Keratinocyte (primary cell): Measurements from ENCODE around the gene PSMB5. TPM values are rescaled to one million over a fixed set of nuclear protein-coding genes. Genes with fewer than 3 reads are reported as not detected.

Experiments used
- DNase-seq: peaks from one replicate; pipeline ENCODE4 v3.0.0-alpha.2; 2011; ENCODE audit warnings: low read depth, missing footprints, low spot score
- FAIRE-seq: peaks from 2 replicates; lab custom pipeline; 2011; peaks lifted over from hg19 to GRCh38; lab: Jason Lieb, UNC
- H2AFZ ChIP-seq: 2 replicates; pipeline ENCODE4 v1.6.0; 2012; ENCODE audit warnings: low read length, control low read depth, inconsistent platforms; ENCODE audit not compliant: control insufficient read depth
- H3K27ac ChIP-seq: 2 replicates; pipeline ENCODE4 v1.5.1; 2011; ENCODE audit warnings: low read length; ENCODE audit not compliant: control insufficient read depth, insufficient read depth
- H3K27me3 ChIP-seq: 3 replicates; pipeline ENCODE4 v1.6.0; 2011; ENCODE audit warnings: low read length; ENCODE audit not compliant: control insufficient read depth, insufficient read depth; ENCODE audit errors: extremely low read depth
- H3K36me3 ChIP-seq, 2 experiments: 2 replicates in 1 of 2; 3 replicates in 1 of 2; pipeline ENCODE4 v1.5.1; 2011; ENCODE audit warnings: low read length in 2 of 2, mild to moderate bottlenecking in 1 of 2; ENCODE audit not compliant: control insufficient read depth in 2 of 2, insufficient read depth in 2 of 2; ENCODE audit errors: extremely low read depth in 1 of 2
- H3K4me1 ChIP-seq: 3 replicates; pipeline ENCODE4 v1.5.1; 2011; ENCODE audit warnings: low read length; ENCODE audit not compliant: control insufficient read depth, insufficient read depth; ENCODE audit errors: extremely low read depth
- H3K4me2 ChIP-seq: 3 replicates; pipeline ENCODE4 v1.6.0; 2011; ENCODE audit warnings: low read depth, low read length; ENCODE audit not compliant: control insufficient read depth, insufficient read depth; ENCODE audit errors: extremely low read depth
- H3K4me3 ChIP-seq, 3 experiments: fragments of 200-600 bp in 1 of 3; sonication (generic) in 1 of 3; 2 replicates in 2 of 3; 3 replicates in 1 of 3; pipeline ENCODE4 v1.5.1; 2011 to 2016; ENCODE audit warnings: low read length in 3 of 3, mild to moderate bottlenecking in 3 of 3, control low read depth in 2 of 3, inconsistent platforms in 1 of 3, low read depth in 1 of 3, mixed read lengths in 1 of 3, mixed run types in 1 of 3, moderate library complexity in 1 of 3; ENCODE audit not compliant: control insufficient read depth in 2 of 3, insufficient read depth in 2 of 3; ENCODE audit errors: extremely low read depth in 1 of 3
- H3K79me2 ChIP-seq: 2 replicates; pipeline ENCODE4 v1.6.0; 2012; ENCODE audit warnings: low read length; ENCODE audit not compliant: control insufficient read depth, insufficient read depth
- H3K9ac ChIP-seq: 3 replicates; pipeline ENCODE4 v1.6.0; 2011; ENCODE audit warnings: low read length; ENCODE audit not compliant: control insufficient read depth, insufficient read depth; ENCODE audit errors: extremely low read depth
- H3K9me1 ChIP-seq: 3 replicates; pipeline ENCODE4 v1.6.0; 2011; ENCODE audit warnings: low read length; ENCODE audit not compliant: control insufficient read depth, insufficient read depth; ENCODE audit errors: extremely low read depth
- H3K9me3 ChIP-seq: 2 replicates; pipeline ENCODE4 v1.5.1; 2012; ENCODE audit warnings: low read depth, low read length; ENCODE audit not compliant: control insufficient read depth
- H4K20me1 ChIP-seq: 3 replicates; pipeline ENCODE4 v1.6.0; 2011; ENCODE audit warnings: low read length; ENCODE audit not compliant: control insufficient read depth, insufficient read depth; ENCODE audit errors: extremely low read depth
- EZH2 ChIP-seq: IDR thresholded peaks from one replicate; pipeline ENCODE4 v1.6.1; 2012; ENCODE audit warnings: inconsistent platforms, mild to moderate bottlenecking, low read length, moderate library complexity
- dilution Hi-C: fragments of 300-500 bp; cut with MboI; formaldehyde crosslinking; loops from one replicate; pipeline ENCODE4 v1.7.0; 2020; ENCODE audit warnings: low sequenced_read_pairs; ENCODE audit not compliant: extremely low pct_ligation_motif_present
- polyA plus RNA-seq, 5 experiments: library from polyadenylated mRNA; depleted of rRNA in 3 of 5; stranded (reverse) in 3 of 5; stranded (forward) in 1 of 5; unstranded in 1 of 5; fragments of >200 nt; gene quantifications; 1 replicate in 1 of 5; 2 replicates in 3 of 5; 3 replicates in 1 of 5; pipeline versions ENCODE4 v1.2.1 to v1.2.3, GENCODE V29; 2011 to 2012; ENCODE audit warnings: missing spikeins in 2 of 5, low read depth in 1 of 5, low replicate concordance in 1 of 5
- TF ChIP-seq, protein P1 (sequence below), 3 experiments: IDR thresholded peaks in 1 of 3; conservative IDR thresholded peaks in 1 of 3; optimal IDR thresholded peaks in 1 of 3; 2 replicates in 2 of 3; 3 replicates in 1 of 3; pipeline versions ENCODE3 to v1.5.1; 2011; ENCODE audit warnings: low read length in 3 of 3, mild to moderate bottlenecking in 3 of 3, moderate library complexity in 2 of 3, control low read depth in 1 of 3, inconsistent platforms in 1 of 3; ENCODE audit not compliant: insufficient read depth in 2 of 3; ENCODE audit errors: extremely low read depth in 1 of 3

Gene PSMB5
- polyA plus RNA-seq, 1 donor (not counting 4 experiments of a cell fraction or from before 2014, with no cell fraction given) = 285 TPM

DNA sequence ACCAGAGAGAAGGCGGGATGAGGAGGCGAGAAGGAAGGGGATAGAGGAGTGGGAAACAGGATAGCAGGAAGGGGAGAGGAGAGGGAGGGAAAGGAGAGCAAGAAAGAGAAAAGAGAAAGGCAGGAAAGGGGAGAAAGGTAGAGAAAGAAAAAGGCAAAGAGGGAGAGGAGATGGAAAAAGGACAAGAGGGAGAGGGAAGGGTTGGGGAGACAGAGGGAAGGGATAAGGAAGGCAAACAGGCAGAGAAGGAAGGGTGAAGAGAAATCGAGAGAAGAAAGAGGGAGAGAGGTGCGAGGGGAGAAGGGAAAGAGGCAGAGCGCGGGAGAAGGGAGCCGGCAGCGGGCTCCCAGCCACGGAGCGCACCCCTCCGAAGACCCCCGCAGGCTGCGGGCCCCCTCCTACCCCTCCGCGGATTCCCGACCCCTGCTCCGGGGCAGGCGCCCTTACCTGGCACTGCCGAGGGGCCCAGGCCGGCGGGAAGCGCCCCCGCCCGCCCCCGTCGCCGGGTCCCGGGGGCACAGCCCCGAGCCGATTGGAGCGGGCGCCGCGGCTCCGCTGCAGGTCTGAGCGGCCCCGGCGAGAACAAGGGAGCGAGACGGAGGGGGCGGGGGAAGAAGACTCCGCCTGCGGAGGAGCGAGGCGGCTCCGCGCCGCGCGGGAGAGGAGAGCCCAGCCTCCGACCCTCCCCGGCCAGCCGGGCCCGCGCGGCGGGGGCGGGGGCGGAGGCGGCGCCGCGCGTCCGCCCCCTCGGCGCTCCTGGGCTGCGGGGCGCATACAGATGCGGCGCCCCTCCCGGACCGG is 22.5 kb upstream of the PSMB5 start, which contains the start of gene CDH24:
Gene CDH24 (minus strand): TSS at position 565 of the 801 bp plus-strand sequence. CDS start 1,787 bp downstream, outside the sequence.
- Histone ChIP-seq H2AFZ (peak within 1 kb of the TSS; percentile 30), H3K36me3 (peaks cover 17 to 21% of the 10 kb centered on the region in 2 experiments), H3K79me2 (peaks cover 5% of the 10 kb centered on the region), H3K27me3 (no peaks in the 10 kb centered on the region), H3K9me3 (no peaks in the 10 kb centered on the region), H3K4me3 (peak within 1 kb of the TSS; percentile 36 to 68 (median 64)), H4K20me1 (no peaks in the 10 kb centered on the region), H3K9me1 (no peaks in the 10 kb centered on the region), H3K9ac (peak within 1 kb of the TSS; percentile 58), H3K4me1 (peaks cover 31% of the 10 kb centered on the region), H3K4me2 (peak within 1 kb of the TSS; percentile 89), H3K27ac (peak within 1 kb of the TSS; percentile 31)
- DNase-seq (no peak), FAIRE-seq (no peak)
- dilution Hi-C loops = no loop called here
- TF ChIP-seq, protein P1, sequence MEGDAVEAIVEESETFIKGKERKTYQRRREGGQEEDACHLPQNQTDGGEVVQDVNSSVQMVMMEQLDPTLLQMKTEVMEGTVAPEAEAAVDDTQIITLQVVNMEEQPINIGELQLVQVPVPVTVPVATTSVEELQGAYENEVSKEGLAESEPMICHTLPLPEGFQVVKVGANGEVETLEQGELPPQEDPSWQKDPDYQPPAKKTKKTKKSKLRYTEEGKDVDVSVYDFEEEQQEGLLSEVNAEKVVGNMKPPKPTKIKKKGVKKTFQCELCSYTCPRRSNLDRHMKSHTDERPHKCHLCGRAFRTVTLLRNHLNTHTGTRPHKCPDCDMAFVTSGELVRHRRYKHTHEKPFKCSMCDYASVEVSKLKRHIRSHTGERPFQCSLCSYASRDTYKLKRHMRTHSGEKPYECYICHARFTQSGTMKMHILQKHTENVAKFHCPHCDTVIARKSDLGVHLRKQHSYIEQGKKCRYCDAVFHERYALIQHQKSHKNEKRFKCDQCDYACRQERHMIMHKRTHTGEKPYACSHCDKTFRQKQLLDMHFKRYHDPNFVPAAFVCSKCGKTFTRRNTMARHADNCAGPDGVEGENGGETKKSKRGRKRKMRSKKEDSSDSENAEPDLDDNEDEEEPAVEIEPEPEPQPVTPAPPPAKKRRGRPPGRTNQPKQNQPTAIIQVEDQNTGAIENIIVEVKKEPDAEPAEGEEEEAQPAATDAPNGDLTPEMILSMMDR (optimal IDR thresholded peaks at IDR 0.05 in 1 of 3, IDR thresholded peaks at IDR 0.05 in 1 of 3, conservative IDR thresholded peaks at IDR 0.05 in 1 of 3; ENCODE audit: extremely low read depth in 1 of 3, insufficient read depth in 2 of 3, low read length in 3 of 3) = no peak
- TF ChIP-seq EZH2 = no peak

- DNase-seq (peak; percentile 58), FAIRE-seq (peak; percentile 79)
- H3K4me3 ChIP-seq = peak overlapping the region; percentile 28 to 63 (median 63)
- dilution Hi-C loops = no loop called here
- H3K79me2 ChIP-seq = peaks cover 5% of the 10 kb centered on the region
- no peaks in the 10 kb centered on the region for H4K20me1 ChIP-seq
- H3K9me1 ChIP-seq = no peaks in the 10 kb centered on the region
- H3K27ac ChIP-seq = no peak overlapping the region
- peaks cover 16 to 17% of the 10 kb centered on the region in 2 experiments for H3K36me3 ChIP-seq
- TF ChIP-seq EZH2 = no peak
- TF ChIP-seq, protein P1 (optimal IDR thresholded peaks at IDR 0.05 in 1 of 3, IDR thresholded peaks at IDR 0.05 in 1 of 3, conservative IDR thresholded peaks at IDR 0.05 in 1 of 3; ENCODE audit: extremely low read depth in 1 of 3, insufficient read depth in 2 of 3, low read length in 3 of 3) = peak; percentile 77 to 86 (median 84)
- peaks cover 25% of the 10 kb centered on the region for H3K4me1 ChIP-seq
- no peaks in the 10 kb centered on the region for H3K9me3 ChIP-seq
- H2AFZ ChIP-seq = peak overlapping the region; percentile 30
- peak overlapping the region; percentile 89 for H3K4me2 ChIP-seq
- H3K9ac ChIP-seq = peak overlapping the region; percentile 58
- no peaks in the 10 kb centered on the region for H3K27me3 ChIP-seq
These were observed 21.6 kb upstream of the PSMB5 start for GRCh38 chr14:23056145-23056955.
